Lower leg skin (tissue), 3 donors: ENCODE data around the gene B4GALNT4.

Experiments used
- CTCF ChIP-seq, 3 donors: fragments of 450-650 bp; IDR thresholded peaks; one replicate each; pipeline ENCODE4 v1.5.1; 2016; ENCODE audit warnings: antibody characterized with exemption in 3 of 3, mild to moderate bottlenecking in 3 of 3, moderate library complexity in 2 of 3
- POLR2A ChIP-seq, 2 donors: fragments of 450-650 bp; IDR thresholded peaks; one replicate each; pipeline ENCODE4 v1.6.1; 2016 to 2017; ENCODE audit warnings: antibody characterized with exemption in 2 of 2, mild to moderate bottlenecking in 1 of 2, moderate library complexity in 1 of 2

- no peak for TF ChIP-seq POLR2A (IDR thresholded peaks at IDR 0.05)
- no peak for TF ChIP-seq CTCF (IDR thresholded peaks at IDR 0.05)
These were observed 48.5 kb downstream of the B4GALNT4 start for GRCh38 chr11:417652-418342.
